Measurements from ENCODE around the gene ATP7A.
"Not testable (repeated sequence)": the region's sequence is repeated elsewhere in the genome, so short reads cannot be mapped to it uniquely, and the experiment has no call there.

ATP7A gene

DNA sequence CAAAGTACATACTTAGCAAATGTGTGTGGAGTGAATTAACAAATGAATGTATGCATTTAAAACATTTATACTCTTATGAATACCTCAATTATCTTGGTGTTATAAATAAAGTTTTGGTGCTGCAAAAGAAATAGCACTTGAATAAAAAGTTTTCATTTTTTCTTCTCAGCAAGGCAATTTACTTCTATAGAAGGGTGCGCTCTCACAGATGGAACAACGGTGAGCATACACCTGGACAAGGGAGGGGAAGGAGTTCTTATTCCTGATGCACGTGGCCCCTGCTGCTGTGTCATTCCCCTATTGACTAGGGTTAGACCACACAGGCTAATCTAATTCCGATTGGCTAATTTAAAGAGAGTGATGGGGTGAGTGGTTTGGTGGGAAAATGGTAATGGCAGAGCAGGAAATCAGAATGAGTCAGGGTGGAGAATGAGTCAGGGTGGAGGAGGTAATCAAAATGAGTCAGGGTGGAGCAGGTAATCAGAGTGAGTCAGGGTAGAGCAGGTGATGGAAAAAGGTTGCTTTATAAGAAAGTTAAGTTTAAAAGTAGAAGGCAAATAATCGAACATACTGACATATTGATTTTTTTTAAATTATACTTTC lies 165.4 kb downstream of the ATP7A start:
- H3K79me2 ChIP-seq (ENCODE audit: insufficient read depth, low read length): no peaks in the 10 kb centered on the region
- no peaks in the 10 kb centered on the region for H3K27me3 ChIP-seq (ENCODE audit: insufficient read depth, low read length, poor library complexity, severe bottlenecking)
- H2AFZ ChIP-seq (ENCODE audit: low read length): no peak overlapping the region
- no peaks in the 10 kb centered on the region for H4K20me1 ChIP-seq (ENCODE audit: insufficient read depth, low read length, poor library complexity, severe bottlenecking)
- H3K4me2 ChIP-seq (ENCODE audit: low read depth, low read length, poor library complexity, severe bottlenecking): no peak overlapping the region
- no peak overlapping the region for H3K9ac ChIP-seq (ENCODE audit: low read depth, low read length, poor library complexity, severe bottlenecking)
- TF ChIP-seq, protein P1, sequence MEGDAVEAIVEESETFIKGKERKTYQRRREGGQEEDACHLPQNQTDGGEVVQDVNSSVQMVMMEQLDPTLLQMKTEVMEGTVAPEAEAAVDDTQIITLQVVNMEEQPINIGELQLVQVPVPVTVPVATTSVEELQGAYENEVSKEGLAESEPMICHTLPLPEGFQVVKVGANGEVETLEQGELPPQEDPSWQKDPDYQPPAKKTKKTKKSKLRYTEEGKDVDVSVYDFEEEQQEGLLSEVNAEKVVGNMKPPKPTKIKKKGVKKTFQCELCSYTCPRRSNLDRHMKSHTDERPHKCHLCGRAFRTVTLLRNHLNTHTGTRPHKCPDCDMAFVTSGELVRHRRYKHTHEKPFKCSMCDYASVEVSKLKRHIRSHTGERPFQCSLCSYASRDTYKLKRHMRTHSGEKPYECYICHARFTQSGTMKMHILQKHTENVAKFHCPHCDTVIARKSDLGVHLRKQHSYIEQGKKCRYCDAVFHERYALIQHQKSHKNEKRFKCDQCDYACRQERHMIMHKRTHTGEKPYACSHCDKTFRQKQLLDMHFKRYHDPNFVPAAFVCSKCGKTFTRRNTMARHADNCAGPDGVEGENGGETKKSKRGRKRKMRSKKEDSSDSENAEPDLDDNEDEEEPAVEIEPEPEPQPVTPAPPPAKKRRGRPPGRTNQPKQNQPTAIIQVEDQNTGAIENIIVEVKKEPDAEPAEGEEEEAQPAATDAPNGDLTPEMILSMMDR (conservative IDR thresholded peaks at IDR 0.05; ENCODE audit: low read length): no peak
- no peaks in the 10 kb centered on the region for H3K9me3 ChIP-seq (ENCODE audit: insufficient read depth, low read depth, low read length)
- H3K36me3 ChIP-seq (ENCODE audit: insufficient read depth, low read length): no peaks in the 10 kb centered on the region
- H3K9me2 ChIP-seq (replicated peaks; ENCODE audit: low read depth, low read length): no peaks in the 10 kb centered on the region
- no peaks in the 10 kb centered on the region for H3K4me1 ChIP-seq (ENCODE audit: insufficient read depth, low read length, poor library complexity, severe bottlenecking)
- no peak overlapping the region for H3K4me3 ChIP-seq (ENCODE audit: low read length, poor library complexity, severe bottlenecking)
- no peaks in the 10 kb centered on the region for H3F3A ChIP-seq (ENCODE audit: low read depth)

DNA sequence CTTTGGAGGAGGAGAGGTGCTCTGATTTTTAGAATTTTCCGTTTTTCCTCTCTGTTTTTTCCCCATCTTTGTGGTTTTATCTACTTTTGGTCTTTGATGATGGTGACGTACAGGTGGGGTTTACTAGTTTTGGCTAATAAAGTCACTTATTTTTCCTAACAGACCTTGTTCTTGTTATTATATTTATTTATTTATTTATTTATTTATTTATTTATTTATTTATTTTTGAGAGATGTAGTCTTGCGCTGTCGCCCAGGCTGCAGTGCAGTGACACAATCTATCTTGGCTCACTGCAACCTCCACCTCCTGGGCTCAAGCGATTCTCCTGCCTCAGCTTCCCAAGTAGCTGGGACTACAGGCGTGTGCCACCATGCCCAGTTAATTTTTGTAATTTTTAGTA lies 170.9 kb downstream of the ATP7A start:
- H3K4me3 ChIP-seq (ENCODE audit: low read length, poor library complexity, severe bottlenecking); H3K9me2 ChIP-seq (replicated peaks; ENCODE audit: low read depth, low read length); H3K4me2 ChIP-seq (ENCODE audit: low read depth, low read length, poor library complexity, severe bottlenecking); H3K27me3 ChIP-seq (ENCODE audit: insufficient read depth, low read length, poor library complexity, severe bottlenecking); H4K20me1 ChIP-seq (ENCODE audit: insufficient read depth, low read length, poor library complexity, severe bottlenecking); H3K9me3 ChIP-seq (ENCODE audit: insufficient read depth, low read depth, low read length); H3K79me2 ChIP-seq (ENCODE audit: insufficient read depth, low read length); H2AFZ ChIP-seq (ENCODE audit: low read length); H3F3A ChIP-seq (ENCODE audit: low read depth); H3K9ac ChIP-seq (ENCODE audit: low read depth, low read length, poor library complexity, severe bottlenecking); H3K4me1 ChIP-seq (ENCODE audit: insufficient read depth, low read length, poor library complexity, severe bottlenecking); H3K36me3 ChIP-seq (ENCODE audit: insufficient read depth, low read length): not testable (repeated sequence)

GRCh38 chrX:78092296-78092695 lies 181.8 kb downstream of the ATP7A start:
- Histone ChIP-seq H3K9me3 (ENCODE audit: insufficient read depth, low read depth, low read length) (no peaks in the 10 kb centered on the region), H4K20me1 (ENCODE audit: insufficient read depth, low read length, poor library complexity, severe bottlenecking) (no peaks in the 10 kb centered on the region), H3K4me2 (ENCODE audit: low read depth, low read length, poor library complexity, severe bottlenecking) (no peak overlapping the region), H3K4me1 (ENCODE audit: insufficient read depth, low read length, poor library complexity, severe bottlenecking) (peaks cover 5% of the 10 kb centered on the region), H3K9me2 (replicated peaks; ENCODE audit: low read depth, low read length) (no peaks in the 10 kb centered on the region), H3K9ac (ENCODE audit: low read depth, low read length, poor library complexity, severe bottlenecking) (peak overlapping the region; percentile 27), H3K27me3 (ENCODE audit: insufficient read depth, low read length, poor library complexity, severe bottlenecking) (no peaks in the 10 kb centered on the region), H3K79me2 (ENCODE audit: insufficient read depth, low read length) (no peaks in the 10 kb centered on the region), H3K4me3 (ENCODE audit: low read length, poor library complexity, severe bottlenecking) (no peak overlapping the region), H3K36me3 (ENCODE audit: insufficient read depth, low read length) (no peaks in the 10 kb centered on the region), H2AFZ (ENCODE audit: low read length) (peak overlapping the region; percentile 3; the same call in 1 of the 2 replicates), H3F3A (ENCODE audit: low read depth) (no peaks in the 10 kb centered on the region)
- TF ChIP-seq EZH2phosphoT487 (IDR thresholded peaks at IDR 0.05; ENCODE audit: borderline replicate concordance): no peak
- TF ChIP-seq, protein P1 (conservative IDR thresholded peaks at IDR 0.05; ENCODE audit: low read length): peak; percentile 59

GRCh38 chrX:78098108-78098507 lies 187.6 kb downstream of the ATP7A start:
- no peak overlapping the region for H3K4me3 ChIP-seq (ENCODE audit: low read length, poor library complexity, severe bottlenecking)
- H3K9me2 ChIP-seq (replicated peaks; ENCODE audit: low read depth, low read length): no peaks in the 10 kb centered on the region
- H3K4me1 ChIP-seq (ENCODE audit: insufficient read depth, low read length, poor library complexity, severe bottlenecking): peaks cover 14% of the 10 kb centered on the region
- H3K79me2 ChIP-seq (ENCODE audit: insufficient read depth, low read length): peaks cover 5% of the 10 kb centered on the region; the same call in 1 of the 2 replicates
- no peak overlapping the region for H2AFZ ChIP-seq (ENCODE audit: low read length)
- no peaks in the 10 kb centered on the region for H3K9me3 ChIP-seq (ENCODE audit: insufficient read depth, low read depth, low read length)
- TF ChIP-seq EZH2phosphoT487 (IDR thresholded peaks at IDR 0.05; ENCODE audit: borderline replicate concordance): no peak
- TF ChIP-seq, protein P1 (conservative IDR thresholded peaks at IDR 0.05; ENCODE audit: low read length): no peak
- H3K4me2 ChIP-seq (ENCODE audit: low read depth, low read length, poor library complexity, severe bottlenecking): no peak overlapping the region
- no peaks in the 10 kb centered on the region for H3K36me3 ChIP-seq (ENCODE audit: insufficient read depth, low read length)
- no peaks in the 10 kb centered on the region for H3K27me3 ChIP-seq (ENCODE audit: insufficient read depth, low read length, poor library complexity, severe bottlenecking)
- no peaks in the 10 kb centered on the region for H4K20me1 ChIP-seq (ENCODE audit: insufficient read depth, low read length, poor library complexity, severe bottlenecking)
- no peaks in the 10 kb centered on the region for H3F3A ChIP-seq (ENCODE audit: low read depth)
- H3K9ac ChIP-seq (ENCODE audit: low read depth, low read length, poor library complexity, severe bottlenecking): no peak overlapping the region
